ENCODE results near the gene ANKRD35. TPM values are rescaled to one million over a fixed set of nuclear protein-coding genes. Genes with fewer than 3 reads are reported as not detected.

The ANKRD35 gene
- total and polyA plus RNA-seq, 8 donors, result 1.4 to 4.8 (median 4.0) TPM

Small RNAs within 50 kb of the gene (microRNA-seq; reads per million reads assigned to microRNA genes)
- 0.17 to 0.27 reads per million in 2 donors for gene MIR6736

Other genes starting within 250 kb of the ANKRD35 start
- under 1 TPM; 0.18 to 0.29 TPM for gene PDZK1, start 178.5 kb downstream of the ANKRD35 start, total RNA-seq
- 1 to 10 TPM; 1.8 to 3.0 (median 2.1) TPM for gene PDZK1, start 178.5 kb downstream of the ANKRD35 start, polyA plus RNA-seq (ENCODE audit: insufficient read length in 6 of 6)
- gene CD160, start 166.4 kb downstream of the ANKRD35 start, total RNA-seq, result 1 to 10 TPM in 1 of 2 donors, under 1 TPM in 1; 0.42 to 2.0 TPM
- gene CD160, start 166.4 kb downstream of the ANKRD35 start, polyA plus RNA-seq (ENCODE audit: insufficient read length in 6 of 6), result 1 to 10 TPM; 2.2 to 3.2 (median 2.7) TPM
- gene RNF115, start 61.8 kb downstream of the ANKRD35 start, total RNA-seq, result 10 to 100 TPM; 11.8 to 14.7 TPM
- 10 to 100 TPM; 17.2 to 20.4 (median 18.2) TPM for gene RNF115, start 61.8 kb downstream of the ANKRD35 start, polyA plus RNA-seq (ENCODE audit: insufficient read length in 6 of 6)
- 10 to 100 TPM; 20.1 to 27.4 TPM for gene POLR3C, start 61.7 kb downstream of the ANKRD35 start, total RNA-seq
- 10 to 100 TPM; 32.3 to 40.6 (median 36.8) TPM for gene POLR3C, start 61.7 kb downstream of the ANKRD35 start, polyA plus RNA-seq (ENCODE audit: insufficient read length in 6 of 6)
- 1 to 10 TPM; 2.7 to 4.5 TPM for gene NUDT17, start 40.2 kb downstream of the ANKRD35 start, total RNA-seq
- 10 to 100 TPM in 4 of 6 donors, 1 to 10 TPM in 2; 8.5 to 12.7 (median 10.5) TPM for gene NUDT17, start 40.2 kb downstream of the ANKRD35 start, polyA plus RNA-seq (ENCODE audit: insufficient read length in 6 of 6)
- gene PIAS3, start 26.8 kb downstream of the ANKRD35 start, total RNA-seq, result 10 to 100 TPM; 35.8 to 42.6 TPM
- gene PIAS3, start 26.8 kb downstream of the ANKRD35 start, polyA plus RNA-seq (ENCODE audit: insufficient read length in 6 of 6), result 10 to 100 TPM; 67.2 to 98.0 (median 74.3) TPM
- 10 to 100 TPM in 1 of 2 donors, 1 to 10 TPM in 1; 5.8 to 12.5 TPM for gene ITGA10, start 24.2 kb upstream of the ANKRD35 start, total RNA-seq
- gene ITGA10, start 24.2 kb upstream of the ANKRD35 start, polyA plus RNA-seq (ENCODE audit: insufficient read length in 6 of 6), result 1 to 10 TPM; 2.7 to 5.0 (median 3.5) TPM
- gene PEX11B, start 32.9 kb upstream of the ANKRD35 start, total RNA-seq, result 10 to 100 TPM; 31.9 to 32.4 TPM
- 10 to 100 TPM; 43.3 to 53.1 (median 45.3) TPM for gene PEX11B, start 32.9 kb upstream of the ANKRD35 start, polyA plus RNA-seq (ENCODE audit: insufficient read length in 6 of 6)
- 100 to 1,000 TPM in 1 of 2 donors, 10 to 100 TPM in 1; 90.2 to 118 TPM for gene RBM8A, start 41.6 kb upstream of the ANKRD35 start, total RNA-seq
- gene RBM8A, start 41.6 kb upstream of the ANKRD35 start, polyA plus RNA-seq (ENCODE audit: insufficient read length in 6 of 6), result 100 to 1,000 TPM; 168 to 197 (median 187) TPM
- 10 to 100 TPM; 28.9 to 32.0 TPM for gene LIX1L, start 72.2 kb upstream of the ANKRD35 start, total RNA-seq
- 10 to 100 TPM; 36.7 to 45.7 (median 44.1) TPM for gene LIX1L, start 72.2 kb upstream of the ANKRD35 start, polyA plus RNA-seq (ENCODE audit: insufficient read length in 6 of 6)
- 1 to 10 TPM in 1 of 2 donors, under 1 TPM in 1; 0.82 to 1.2 TPM for gene ANKRD34A, start 78.7 kb upstream of the ANKRD35 start, total RNA-seq
- gene ANKRD34A, start 78.7 kb upstream of the ANKRD35 start, polyA plus RNA-seq (ENCODE audit: insufficient read length in 6 of 6), result 1 to 10 TPM in 3 of 6 donors, under 1 TPM in 3; 0.73 to 1.3 (median 0.91) TPM
- gene POLR3GL, start 78.8 kb upstream of the ANKRD35 start, total RNA-seq, result 10 to 100 TPM; 19.6 to 20.8 TPM
- gene POLR3GL, start 78.8 kb upstream of the ANKRD35 start, polyA plus RNA-seq (ENCODE audit: insufficient read length in 6 of 6), result 10 to 100 TPM; 43.1 to 50.2 (median 44.6) TPM
- gene TXNIP, start 110.7 kb upstream of the ANKRD35 start, total RNA-seq, result 100 to 1,000 TPM; 380 to 422 TPM
- gene TXNIP, start 110.7 kb upstream of the ANKRD35 start, polyA plus RNA-seq (ENCODE audit: insufficient read length in 6 of 6), result 100 to 1,000 TPM; 280 to 539 (median 353) TPM
- not detected for gene HJV, start 135.9 kb upstream of the ANKRD35 start, total RNA-seq
- gene HJV, start 135.9 kb upstream of the ANKRD35 start, polyA plus RNA-seq (ENCODE audit: insufficient read length in 6 of 6), result under 1 TPM in 3 of 6 donors, not detected in 3; 0.07 to 0.27 (median 0.10) TPM

Measured in left lung (tissue), 8 donors.